GM21390 (cell line): Measurements from ENCODE around the gene MAML2.

ENCODE experiments used
- ATAC-seq: cut with Tn5 transposase; IDR thresholded peaks from one replicate; pipeline ENCODE4 v1.9.1; 2021; ENCODE audit not compliant: unreplicated experiment

Gene MAML2

GRCh38 chr11:96052921-96053651, 289.9 kb downstream of the MAML2 start:
- ATAC-seq: peak; percentile 28

GRCh38 chr11:96051820-96052219, 291.2 kb downstream of the MAML2 start:
- ATAC-seq: peak; percentile 92

- no peak for ATAC-seq
Observed at GRCh38 chr11:96050435-96051182, 292.4 kb downstream of the MAML2 start.

GRCh38 chr11:96049426-96049825, 293.6 kb downstream of the MAML2 start:
- no peak for ATAC-seq

GRCh38 chr11:96045622-96046456, 297.2 kb downstream of the MAML2 start:
- ATAC-seq: no peak

- ATAC-seq: no peak
Observed at GRCh38 chr11:96044747-96045146, 298.2 kb downstream of the MAML2 start.

- no peak for ATAC-seq
Observed at GRCh38 chr11:96044311-96044710, 298.7 kb downstream of the MAML2 start.

GRCh38 chr11:96043291-96043690, 299.7 kb downstream of the MAML2 start:
- no peak for ATAC-seq

- ATAC-seq: no peak
Observed at GRCh38 chr11:96038046-96038445, 304.9 kb downstream of the MAML2 start.

- no peak for ATAC-seq
Observed at GRCh38 chr11:96037405-96037949, 305.5 kb downstream of the MAML2 start.

- ATAC-seq: no peak
Observed at GRCh38 chr11:96036863-96037262, 306.1 kb downstream of the MAML2 start.

- no peak for ATAC-seq
Observed at GRCh38 chr11:96035740-96036078, 307.3 kb downstream of the MAML2 start.

GRCh38 chr11:96035031-96035739, 307.8 kb downstream of the MAML2 start:
- no peak for ATAC-seq

- ATAC-seq: no peak
Observed at GRCh38 chr11:96033599-96033998, 309.4 kb downstream of the MAML2 start.

GRCh38 chr11:96033095-96033494, 309.9 kb downstream of the MAML2 start:
- ATAC-seq: no peak

- no peak for ATAC-seq
Observed at GRCh38 chr11:96028746-96029145, 314.2 kb downstream of the MAML2 start.

GRCh38 chr11:96027021-96027420, 316.0 kb downstream of the MAML2 start:
- no peak for ATAC-seq

GRCh38 chr11:96026310-96026709, 316.7 kb downstream of the MAML2 start:
- ATAC-seq: no peak

GRCh38 chr11:96024666-96025065, 318.3 kb downstream of the MAML2 start:
- ATAC-seq: no peak

- ATAC-seq: no peak
Observed at GRCh38 chr11:96023275-96023674, 319.7 kb downstream of the MAML2 start.
